Transverse colon (tissue), 4 donors: ENCODE data around the gene ZNF865. TPM values are rescaled to one million over a fixed set of nuclear protein-coding genes. Genes with fewer than 3 reads are reported as not detected.
A peak's percentile ranks its signal among the peaks of the same experiment; 100 is the strongest.

Source experiments
- DNase-seq: peaks from one replicate; pipeline ENCODE4 v3.0.0-alpha.2; 2019
- H3K27ac ChIP-seq, 4 donors: fragments of 200-600 bp; sonication (generic); 2 replicates each; pipeline ENCODE4 v1.5.1; 2016 to 2018; ENCODE audit warnings: inconsistent platforms in 4 of 4
- H3K27me3 ChIP-seq: fragments of 200-600 bp; sonication (generic); 2 replicates; pipeline ENCODE4 v1.5.1; 2017; ENCODE audit warnings: inconsistent platforms
- H3K36me3 ChIP-seq, 4 donors: fragments of 200-600 bp; sonication (generic); 2 replicates each; pipeline ENCODE4 v1.5.1; 2017 to 2019; ENCODE audit warnings: inconsistent platforms in 4 of 4
- H3K4me1 ChIP-seq, 4 donors: fragments of 200-600 bp; sonication (generic); 2 replicates each; pipeline ENCODE4 v1.5.1; 2017 to 2020; ENCODE audit warnings: inconsistent platforms in 4 of 4
- H3K4me3 ChIP-seq, 4 donors: fragments of 200-600 bp; sonication (generic); 1 replicate in 1 of 4; 2 replicates in 3 of 4; pipeline versions ENCODE4 v1.5.1 to v1.6.1; 2017 to 2019; ENCODE audit warnings: inconsistent platforms in 4 of 4
- H3K9me3 ChIP-seq, 2 donors: fragments of 200-600 bp; sonication (generic); 2 replicates each; pipeline ENCODE4 v1.5.1; 2017 to 2019; ENCODE audit warnings: inconsistent platforms in 2 of 2
- EP300 ChIP-seq: sonication (generic); formaldehyde crosslinking; IDR thresholded peaks from one replicate; pipeline ENCODE4 v1.6.1; 2017; ENCODE audit warnings: antibody characterized with exemption, low read depth
- POLR2A ChIP-seq: fragments of 450-650 bp; IDR thresholded peaks from one replicate; pipeline ENCODE4 v1.6.1; 2016; ENCODE audit warnings: antibody characterized with exemption, mild to moderate bottlenecking, moderate library complexity
- POLR2AphosphoS5 ChIP-seq, 3 donors: sonication (generic); formaldehyde crosslinking; IDR thresholded peaks; one replicate each; pipeline ENCODE4 v1.6.1; 2016; ENCODE audit warnings: antibody characterized with exemption in 3 of 3
- WGBS, 2 donors: methylation state at CpG; one replicate each; pipeline ENCODE4 v1.1.5; 2018; ENCODE audit warnings: low coverage in 1 of 2; 5-methylcytosine and 5-hydroxymethylcytosine counted together
- in situ Hi-C, 4 donors: fragments of 200-750 bp; cut with MboI; loops; one replicate each; pipeline versions ENCODE4 v1.15.0 to v1.15.1; 2017; ENCODE audit warnings: low sequenced_read_pairs in 3 of 4, low pct_ligation_motif_present in 1 of 4, low pct_unique_long_range_greater_than_20kb in 1 of 4
- intact Hi-C: fragments of 100-400 bp; cut with DNase I; formaldehyde crosslinking; loops from one replicate; pipeline ENCODE4 v1.15.1; 2023; ENCODE audit warnings: low total_unique reads
- total RNA-seq, 4 donors: library from RNA; depleted of rRNA; stranded (reverse); fragments of >200 nt; gene quantifications; one replicate each; pipeline ENCODE4 v1.1.0, GENCODE V29; 2016
- TF ChIP-seq, protein P1 (sequence below), 5 experiments: fragments of 200-600 bp in 3 of 5; fragments of 450-650 bp in 2 of 5; sonication (generic) in 3 of 5; IDR thresholded peaks; 1 replicate in 2 of 5; 2 replicates in 3 of 5; pipeline ENCODE4 v1.5.1; 2016 to 2017; ENCODE audit warnings: antibody characterized with exemption in 5 of 5, inconsistent platforms in 3 of 5, mild to moderate bottlenecking in 2 of 5, moderate library complexity in 1 of 5

Gene ZNF865
- total RNA-seq, 4 donors from 2014 or later, result 8.3 to 50.1 (median 13.4) TPM

DNA sequence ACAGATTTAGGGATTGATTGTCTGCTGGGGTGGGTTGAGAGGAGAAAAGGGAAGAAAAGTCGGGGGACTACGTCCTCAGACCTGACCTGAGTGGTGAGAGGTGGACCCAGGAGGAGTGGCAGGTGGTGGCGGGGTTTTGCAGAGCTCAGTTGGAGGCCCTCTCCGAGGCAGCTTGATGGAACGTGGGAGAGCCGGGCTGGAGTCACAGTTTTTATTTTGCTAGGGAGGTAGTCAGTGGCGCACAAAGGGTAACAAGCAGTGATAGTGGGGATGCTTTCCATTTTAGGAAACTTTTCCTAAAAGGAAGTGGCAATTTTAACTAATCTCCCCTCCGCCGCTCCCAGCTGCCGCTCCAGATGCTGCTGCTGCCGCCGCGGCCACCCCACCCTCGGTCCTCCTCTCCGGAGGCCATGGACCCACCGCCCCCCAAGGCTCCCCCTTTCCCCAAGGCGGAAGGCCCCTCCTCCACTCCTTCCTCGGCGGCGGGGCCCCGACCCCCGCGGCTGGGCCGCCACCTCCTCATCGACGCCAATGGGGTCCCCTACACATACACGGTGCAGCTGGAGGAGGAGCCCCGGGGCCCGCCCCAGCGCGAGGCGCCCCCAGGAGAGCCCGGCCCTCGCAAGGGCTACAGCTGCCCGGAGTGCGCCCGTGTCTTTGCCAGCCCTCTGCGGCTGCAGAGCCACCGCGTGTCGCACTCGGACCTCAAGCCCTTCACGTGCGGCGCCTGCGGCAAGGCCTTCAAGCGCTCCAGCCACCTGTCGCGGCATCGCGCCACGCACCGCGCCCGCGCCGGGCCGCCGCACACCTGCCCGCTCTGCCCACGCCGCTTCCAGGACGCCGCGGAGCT lies 36.9 kb downstream of the ZNF865 start:
- H3K4me3 ChIP-seq, result peak overlapping the region; percentile 89 to 99 (median 92)
- 0 to 3% methylated on average over 4 to 39 of the region's 65 CpGs for WGBS, 2 donors
- no peaks in the 10 kb centered on the region for H3K36me3 ChIP-seq
- peak; percentile 51 for DNase-seq
- no peaks in the 10 kb centered on the region for H3K9me3 ChIP-seq
- H3K4me1 ChIP-seq, result peaks cover 20 to 59% (median 40%) of the 10 kb centered on the region in 4 donors
- in situ Hi-C loops, result no loop called here
- H3K27ac ChIP-seq, result peak overlapping the region; percentile 93 to 98 (median 95)
- intact Hi-C loops, result loop anchor here (2.0 kb wide), 1 partner anchor 62 kb away; the partner anchor contains the start of gene ZNF579
- H3K27me3 ChIP-seq, result no peaks in the 10 kb centered on the region
- TF ChIP-seq, protein P1, sequence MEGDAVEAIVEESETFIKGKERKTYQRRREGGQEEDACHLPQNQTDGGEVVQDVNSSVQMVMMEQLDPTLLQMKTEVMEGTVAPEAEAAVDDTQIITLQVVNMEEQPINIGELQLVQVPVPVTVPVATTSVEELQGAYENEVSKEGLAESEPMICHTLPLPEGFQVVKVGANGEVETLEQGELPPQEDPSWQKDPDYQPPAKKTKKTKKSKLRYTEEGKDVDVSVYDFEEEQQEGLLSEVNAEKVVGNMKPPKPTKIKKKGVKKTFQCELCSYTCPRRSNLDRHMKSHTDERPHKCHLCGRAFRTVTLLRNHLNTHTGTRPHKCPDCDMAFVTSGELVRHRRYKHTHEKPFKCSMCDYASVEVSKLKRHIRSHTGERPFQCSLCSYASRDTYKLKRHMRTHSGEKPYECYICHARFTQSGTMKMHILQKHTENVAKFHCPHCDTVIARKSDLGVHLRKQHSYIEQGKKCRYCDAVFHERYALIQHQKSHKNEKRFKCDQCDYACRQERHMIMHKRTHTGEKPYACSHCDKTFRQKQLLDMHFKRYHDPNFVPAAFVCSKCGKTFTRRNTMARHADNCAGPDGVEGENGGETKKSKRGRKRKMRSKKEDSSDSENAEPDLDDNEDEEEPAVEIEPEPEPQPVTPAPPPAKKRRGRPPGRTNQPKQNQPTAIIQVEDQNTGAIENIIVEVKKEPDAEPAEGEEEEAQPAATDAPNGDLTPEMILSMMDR (IDR thresholded peaks at IDR 0.05), result no peak
- peak in 2 of 3 donors; percentile 27 to 36 for TF ChIP-seq POLR2AphosphoS5 (IDR thresholded peaks at IDR 0.05)

DNA sequence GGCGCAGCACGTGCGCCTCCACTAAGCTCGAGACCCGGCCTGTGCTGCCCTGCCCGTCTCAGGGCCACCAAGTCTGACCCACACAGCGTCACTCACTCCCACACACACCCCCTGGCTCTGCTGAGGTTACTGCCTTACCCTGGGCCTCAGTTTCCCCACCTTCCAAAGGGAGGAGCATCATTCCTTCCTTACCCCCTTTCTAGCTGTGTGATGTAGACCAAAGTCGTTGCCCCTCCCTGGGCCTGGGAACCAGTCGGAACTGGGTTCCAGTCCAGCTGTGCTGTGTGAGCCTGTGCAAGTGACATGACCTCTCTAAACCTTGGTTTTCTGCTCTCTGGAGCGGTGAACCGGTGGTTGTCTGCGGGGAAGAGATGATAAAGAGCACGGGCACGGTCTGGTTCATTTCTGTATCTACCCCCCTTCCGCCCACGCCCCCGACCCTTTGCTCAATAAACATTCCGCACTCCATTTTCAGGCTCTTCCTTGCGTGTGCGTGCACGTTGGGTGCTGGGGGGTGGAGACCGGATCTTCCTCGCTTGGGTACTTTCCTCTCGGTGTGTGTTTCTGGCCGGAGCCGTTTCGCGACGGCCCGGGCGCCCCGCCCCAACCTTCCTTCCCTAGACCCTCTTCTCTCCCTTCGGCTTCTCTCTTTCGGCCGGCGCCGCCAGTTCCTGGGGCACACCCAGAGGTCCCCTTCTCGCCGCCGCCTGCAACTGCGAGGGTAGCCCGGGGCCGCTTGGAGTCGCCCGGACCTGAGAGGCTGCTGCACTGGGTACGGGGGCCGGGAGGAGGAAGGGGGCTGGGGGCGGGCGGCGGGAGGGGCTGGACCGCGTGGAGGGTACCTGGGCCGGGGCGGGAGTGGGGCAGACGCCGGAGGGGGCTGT lies 37.8 kb downstream of the ZNF865 start, which contains the start of gene ZNF581:
Gene ZNF581 (plus strand): TSS at position 647 of the 884 bp plus-strand sequence. CDS start 923 bp downstream, outside the sequence.
- H3K4me3 ChIP-seq, result peak within 1 kb of the TSS; percentile 89 to 99 (median 94)
- intact Hi-C loops (loop anchor here (2.0 kb wide), 1 partner anchor 62 kb away; the partner anchor contains the start of gene ZNF579), in situ Hi-C loops (no loop called here)
- TF ChIP-seq POLR2A (peak; percentile 47), POLR2AphosphoS5 (IDR thresholded peaks at IDR 0.05) (peak in 2 of 3 donors; percentile 37 to 58)
- TF ChIP-seq, protein P1 (IDR thresholded peaks at IDR 0.05), result no peak
- H3K9me3 ChIP-seq, result no peaks in the 10 kb centered on the region
- H3K4me1 ChIP-seq, result peaks cover 22 to 59% (median 46%) of the 10 kb centered on the region in 4 donors
- H3K27ac ChIP-seq, result peak within 1 kb of the TSS; percentile 93 to 98 (median 95)
- H3K36me3 ChIP-seq, result no peaks in the 10 kb centered on the region
- peak; percentile 82 for DNase-seq
- WGBS, 2 donors, result 0 to 2% methylated on average over 3 to 50 of the region's 56 CpGs
- no peaks in the 10 kb centered on the region for H3K27me3 ChIP-seq

DNA sequence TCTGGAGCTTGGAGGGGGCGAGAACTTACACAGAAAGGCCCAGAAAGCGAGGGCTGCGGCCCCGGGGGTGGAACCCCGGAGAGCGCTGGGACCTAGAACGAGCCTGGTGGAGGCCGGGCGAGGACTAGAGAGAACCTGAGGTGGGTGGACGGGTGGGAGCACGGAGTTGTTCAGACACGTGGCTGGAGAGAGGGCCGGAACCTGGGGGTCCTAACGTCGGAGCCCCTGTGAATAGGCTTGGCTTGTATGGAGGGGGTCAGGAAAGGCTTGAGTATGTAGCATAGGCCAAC lies 38.4 kb downstream of the ZNF865 start:
- no peak for DNase-seq
- peak overlapping the region; percentile 93 to 98 (median 95) for H3K27ac ChIP-seq
- in situ Hi-C loops, result no loop called here
- WGBS, 2 donors, result 0% methylated on average over 15 of the region's 15 CpGs; no CpG with 5 or more reads in 1 of the 2 donors
- TF ChIP-seq POLR2AphosphoS5 (IDR thresholded peaks at IDR 0.05), result no peak
- TF ChIP-seq, protein P1 (IDR thresholded peaks at IDR 0.05), result no peak
- TF ChIP-seq EP300, result no peak
- TF ChIP-seq POLR2A, result no peak
- H3K4me1 ChIP-seq, result peaks cover 22 to 61% (median 52%) of the 10 kb centered on the region in 4 donors
- H3K9me3 ChIP-seq, result no peaks in the 10 kb centered on the region
- intact Hi-C loops, result loop anchor here (2.0 kb wide), 1 partner anchor 63 kb away; the partner anchor contains the start of gene ZNF579
- no peaks in the 10 kb centered on the region for H3K36me3 ChIP-seq
- peak overlapping the region; percentile 89 to 99 (median 94) for H3K4me3 ChIP-seq
- no peaks in the 10 kb centered on the region for H3K27me3 ChIP-seq
